Measurements from ENCODE around the gene PELI1.

Gene PELI1

DNA sequence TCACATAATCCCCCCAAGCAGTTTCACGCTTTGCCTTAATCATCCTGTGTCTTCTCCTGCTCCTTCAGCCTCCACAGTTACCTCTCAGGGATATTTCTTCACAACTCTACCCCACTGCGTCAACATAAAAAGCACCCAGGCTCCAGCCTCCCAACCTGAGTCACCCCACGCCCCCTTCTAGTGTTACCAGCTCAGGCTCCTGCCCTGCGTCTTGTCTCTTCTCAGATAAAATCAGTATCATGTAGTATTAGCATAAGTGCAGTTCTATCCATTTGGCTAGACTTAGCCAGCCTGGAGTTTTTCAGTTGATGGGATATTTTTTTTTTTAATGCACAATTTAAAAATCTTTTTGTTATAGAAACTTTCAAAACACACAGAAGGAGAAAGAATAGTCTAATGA lies 9.6 kb upstream of the PELI1 start:
- no peak for DNase-seq

DNA sequence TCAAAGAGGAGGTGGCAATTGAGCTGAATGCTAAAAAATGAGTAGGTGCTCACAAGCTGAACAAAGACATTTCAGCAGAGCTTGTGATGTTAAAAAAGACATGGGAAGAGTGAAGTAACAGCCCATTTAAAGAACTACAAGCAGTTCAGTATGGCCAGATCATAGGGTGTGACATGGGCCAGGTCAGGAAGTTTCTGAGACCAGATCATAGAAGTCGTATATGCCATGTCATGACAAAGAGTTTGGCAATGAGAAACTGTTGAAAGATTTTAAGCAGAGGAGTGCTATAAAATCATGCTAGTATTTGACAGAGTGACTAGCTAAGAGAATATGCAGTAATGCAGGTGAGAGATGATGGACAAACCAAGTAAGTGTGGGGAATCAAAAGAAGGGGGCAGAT lies 7.3 kb upstream of the PELI1 start:
- DNase-seq: no peak

DNA sequence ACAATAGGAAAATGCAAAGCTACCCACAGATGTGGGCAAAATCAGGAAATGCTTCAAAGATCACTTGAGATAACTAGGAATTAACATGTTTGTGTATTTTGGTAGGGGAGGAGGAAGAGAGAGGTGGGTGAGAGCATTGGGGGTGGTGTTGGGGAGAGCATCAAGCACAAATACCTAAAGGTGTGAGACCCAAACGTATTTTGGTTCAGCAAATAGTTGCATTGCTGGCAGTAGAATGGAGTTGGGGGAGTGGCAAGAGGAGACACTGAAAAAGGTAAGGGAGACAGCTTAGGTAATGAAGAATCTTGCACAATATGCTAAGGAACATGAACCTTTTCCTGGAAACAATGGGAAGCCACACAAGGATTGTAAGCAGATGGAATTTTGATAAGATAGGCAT lies 1.5 kb upstream of the PELI1 start:
- peak in 1 of 2 donors; percentile 52 for DNase-seq

DNA sequence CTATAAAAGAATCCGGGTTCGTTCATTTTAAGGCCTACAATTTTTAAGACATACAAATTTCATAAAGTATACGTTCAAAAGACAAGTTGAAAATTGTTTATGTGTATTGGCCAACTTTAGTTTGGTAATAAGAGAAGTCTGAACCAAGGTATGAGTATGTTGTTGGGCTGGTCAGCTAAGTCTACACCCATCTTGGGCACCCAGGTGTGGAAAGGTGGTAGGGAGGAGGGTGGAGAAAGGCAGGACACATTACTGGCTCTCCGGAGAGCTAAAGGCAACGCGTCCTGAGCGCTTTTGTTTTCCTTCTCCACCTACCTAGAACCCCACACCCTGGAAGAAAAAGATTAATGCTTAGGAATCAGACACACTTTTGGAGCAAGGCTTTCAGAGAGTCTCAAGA lies 899 bp upstream of the PELI1 start:
- no peak for DNase-seq

DNA sequence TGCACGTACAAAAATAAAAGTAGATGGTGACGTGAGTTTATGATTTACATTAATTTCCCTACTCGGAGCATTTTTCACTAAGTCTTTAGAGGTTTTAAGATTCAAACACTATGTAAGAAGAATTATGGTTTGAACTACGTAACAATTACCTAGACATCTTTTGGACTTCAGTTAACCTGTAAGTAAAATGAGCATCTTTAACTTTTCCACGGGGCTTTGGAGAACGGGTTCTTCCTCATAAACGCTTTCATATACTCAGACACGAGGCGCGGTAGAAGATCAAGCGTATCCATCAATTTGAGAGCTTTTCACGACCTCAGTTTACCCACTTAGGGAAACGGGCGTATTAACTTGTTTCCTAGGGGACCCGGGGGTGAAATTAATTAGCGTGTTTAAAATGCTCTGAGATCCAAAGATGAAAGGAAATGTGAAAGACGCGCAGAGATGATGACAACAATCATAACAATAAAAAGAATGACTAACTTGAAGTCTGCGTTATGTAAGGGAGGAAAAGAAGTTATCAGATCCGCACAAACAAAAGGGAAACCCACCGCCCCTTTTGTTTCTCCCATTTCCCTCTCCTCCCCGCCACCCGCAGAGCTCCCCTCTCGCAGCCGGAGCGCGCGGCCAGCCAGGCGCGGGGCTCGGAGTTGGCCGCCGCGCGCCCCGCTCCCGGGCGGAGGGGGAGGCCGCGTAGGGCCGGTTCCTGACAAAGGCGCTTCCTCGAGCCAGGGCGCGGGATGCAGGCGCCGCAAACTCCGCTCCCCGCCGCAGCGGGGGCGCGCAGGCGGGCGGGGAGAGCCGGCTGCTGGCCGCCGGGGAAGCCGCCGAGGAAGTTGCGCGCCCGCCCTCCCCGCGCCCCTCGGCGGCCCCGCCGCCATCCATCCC lies 807 bp downstream of the PELI1 start:
- DNase-seq: peak; percentile 18 to 56

DNA sequence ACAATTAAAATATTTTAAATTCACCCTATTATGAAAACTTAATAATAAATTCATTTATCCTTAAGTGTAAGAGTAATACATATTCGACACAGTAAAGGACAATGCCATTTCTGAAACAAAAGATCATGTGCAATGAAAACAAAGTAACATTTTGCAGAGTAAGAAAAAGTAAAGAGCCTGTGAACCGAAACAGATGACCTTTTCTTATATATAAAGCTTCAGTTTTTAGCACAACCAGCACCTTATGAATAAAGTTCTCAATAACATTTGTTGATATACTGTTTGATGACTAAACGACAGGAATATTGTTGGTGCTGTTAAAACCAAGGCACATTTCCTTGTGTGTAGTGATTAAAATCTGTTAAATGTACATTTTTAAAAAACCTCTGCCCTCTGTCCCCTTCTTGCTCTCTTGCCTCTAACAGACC lies 1.5 kb downstream of the PELI1 start:
- DNase-seq: no peak

DNA sequence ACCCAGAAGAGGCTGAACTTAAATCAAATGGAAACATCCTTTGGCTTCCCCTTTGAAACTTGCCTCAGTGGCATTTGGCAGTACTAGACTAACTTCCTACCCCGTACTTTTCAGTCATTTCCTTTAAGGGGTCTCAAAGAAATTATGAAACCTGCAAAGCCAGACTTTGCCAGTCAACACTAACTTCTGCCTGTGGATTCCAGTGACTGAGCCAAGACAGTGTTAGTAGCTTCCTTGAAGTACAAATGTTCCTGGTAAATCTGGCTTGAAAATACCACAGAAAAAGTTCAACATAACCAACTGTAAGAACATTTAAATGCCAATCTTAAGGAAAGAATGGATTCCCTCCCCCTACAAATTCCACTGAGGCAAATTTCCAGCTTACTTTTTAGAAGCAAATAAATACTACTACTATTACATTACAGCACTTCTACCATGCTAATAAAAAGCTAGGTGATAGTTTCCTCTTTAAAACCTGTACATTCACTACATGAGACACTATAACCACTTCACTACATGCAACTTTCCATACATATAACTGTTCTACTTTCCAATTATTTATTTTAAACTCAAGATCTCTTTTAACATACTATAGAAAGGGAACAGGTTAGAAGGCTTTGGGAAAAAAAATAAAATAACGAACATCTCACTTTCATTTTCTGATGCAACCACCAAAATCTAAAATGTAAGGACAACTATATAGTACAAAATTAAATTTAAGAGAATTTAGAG lies 2.4 kb downstream of the PELI1 start:
- peak in 1 of 2 donors; percentile 27 for DNase-seq

DNA sequence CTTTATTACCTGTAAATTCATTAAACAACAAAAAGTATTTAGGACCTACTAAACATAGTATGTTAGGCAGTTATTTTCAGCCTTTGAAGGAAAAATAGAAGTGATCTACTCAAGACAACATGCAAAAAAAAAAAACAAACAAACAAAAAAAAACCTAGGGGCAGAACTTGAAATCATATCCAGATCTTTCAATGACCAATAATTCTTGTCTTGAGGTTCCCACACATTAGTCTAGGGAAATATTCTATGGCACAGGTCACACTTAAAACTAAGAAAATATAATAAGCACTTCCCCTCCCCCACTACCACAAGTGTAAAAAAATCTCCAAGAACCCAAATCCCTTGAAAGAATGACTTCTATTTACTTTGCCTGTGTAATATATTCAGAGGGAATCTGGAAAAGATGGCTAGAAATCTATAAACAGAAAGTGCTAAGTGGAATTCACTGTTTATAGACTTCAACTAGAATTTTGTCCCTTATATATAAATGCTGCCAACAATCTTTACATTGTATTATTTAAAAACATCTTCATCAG lies 3.5 kb downstream of the PELI1 start:
- no peak for DNase-seq

DNA sequence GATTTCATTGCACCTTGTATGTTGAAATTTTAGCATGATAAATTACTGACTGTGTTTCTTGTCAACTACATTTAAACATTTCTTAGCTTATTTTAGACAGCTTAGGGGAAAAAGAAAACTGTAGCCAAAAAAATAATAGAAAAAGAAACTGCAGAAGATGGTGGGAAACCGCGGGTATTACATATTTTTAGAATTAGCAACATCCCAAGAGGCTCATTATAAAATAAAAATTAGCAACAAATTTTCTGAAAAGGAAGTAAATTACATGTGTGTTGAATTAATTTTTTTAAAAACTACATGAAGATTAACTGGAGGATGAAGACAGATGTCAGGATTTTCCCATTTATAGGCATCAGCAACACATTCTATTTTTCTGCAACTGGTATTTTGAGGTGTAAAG lies 4.3 kb downstream of the PELI1 start:
- DNase-seq: no peak

DNA sequence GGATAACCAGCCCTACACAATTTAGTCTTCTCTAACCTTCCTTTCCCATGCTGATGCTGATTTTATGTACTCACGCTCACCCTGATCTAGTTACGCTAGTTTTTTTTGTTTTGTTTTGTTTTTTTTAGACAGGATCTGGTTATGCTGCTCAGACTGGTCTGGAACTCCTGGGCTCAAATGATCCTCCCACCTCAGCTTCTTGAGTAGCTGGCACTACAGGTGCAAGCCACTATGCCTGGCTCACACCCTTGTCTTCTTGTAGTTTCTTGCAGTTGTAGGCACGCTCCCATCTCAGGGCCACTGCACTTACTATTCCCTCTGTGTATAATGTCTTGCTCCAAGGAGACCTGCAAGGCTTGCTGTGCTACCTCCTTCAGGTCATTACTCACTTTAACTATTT lies 6.2 kb downstream of the PELI1 start:
- DNase-seq: no peak

DNA sequence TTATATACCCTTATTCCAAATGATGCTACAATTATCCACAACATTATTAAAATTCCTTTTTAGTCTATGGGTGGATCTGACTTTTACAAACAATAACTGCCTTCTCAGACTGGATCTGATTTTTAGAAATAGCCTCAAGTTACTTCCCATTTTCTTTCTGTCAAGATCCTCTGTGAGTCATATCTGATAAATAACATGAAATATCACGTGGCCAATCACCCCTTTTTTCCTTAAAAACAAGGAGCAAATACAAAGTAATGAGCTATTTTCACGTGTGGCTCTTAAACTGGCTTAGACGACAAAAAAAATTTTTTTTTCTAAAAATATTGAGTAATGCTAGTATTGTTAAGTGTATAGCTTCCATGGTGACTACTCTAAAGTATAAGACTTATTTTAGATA lies 6.7 kb downstream of the PELI1 start:
- no peak for DNase-seq

DNA sequence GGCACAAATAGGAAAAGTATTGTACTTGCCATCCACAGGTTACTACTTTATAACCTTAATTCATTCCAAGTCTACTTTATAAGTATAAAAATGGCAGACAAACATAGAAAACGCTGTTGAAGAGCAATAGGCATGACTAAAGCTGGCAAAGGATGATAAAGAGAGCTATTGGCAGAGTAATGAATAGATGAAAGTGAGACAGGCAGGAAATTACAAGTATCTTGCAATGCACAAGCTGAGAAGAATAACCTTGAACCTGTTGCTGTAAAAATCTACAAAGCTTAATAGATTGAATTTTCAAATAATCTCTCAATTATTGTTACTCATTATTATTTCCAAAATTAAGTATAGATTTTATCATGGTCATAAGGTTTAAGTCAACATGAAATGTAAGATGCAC lies 8.8 kb downstream of the PELI1 start:
- DNase-seq: no peak

DNA sequence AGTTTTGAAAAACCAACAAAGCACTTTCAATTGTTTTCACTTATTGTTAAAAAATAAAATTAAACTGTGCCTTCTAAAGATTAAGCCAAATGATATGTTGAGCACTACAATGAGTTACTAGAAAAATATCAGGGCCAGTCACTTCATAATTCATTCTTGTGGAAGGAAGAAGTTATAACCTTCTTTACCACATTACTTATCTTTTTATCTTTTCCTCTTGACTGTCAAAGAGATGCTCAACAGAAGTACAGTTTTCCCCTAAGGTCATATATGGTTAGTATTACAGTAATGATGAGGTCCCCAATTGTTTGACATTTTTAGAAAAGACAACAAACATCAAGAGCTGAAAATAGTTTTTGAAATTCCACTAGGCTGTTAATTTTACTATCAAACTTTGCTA lies 9.4 kb downstream of the PELI1 start:
- peak in 1 of 2 donors; percentile 45 for DNase-seq

DNA sequence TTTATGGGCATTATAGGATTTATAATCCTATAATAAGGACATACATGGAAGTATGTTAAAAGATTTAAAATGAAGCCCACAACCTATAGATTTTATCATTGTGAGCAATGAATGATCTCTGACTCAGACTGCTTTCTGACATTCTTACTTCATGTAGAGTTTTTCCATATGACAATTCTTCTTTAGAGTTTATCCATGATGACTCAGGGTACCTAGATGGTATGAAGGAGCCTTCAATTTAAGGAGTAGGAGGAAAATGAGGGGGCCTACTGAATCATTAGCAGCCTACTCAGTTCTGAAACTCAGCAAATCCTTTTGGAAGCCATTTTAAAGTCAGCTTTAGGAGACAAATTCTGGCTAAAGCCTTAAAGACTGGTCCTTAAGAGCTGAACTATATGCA lies 10.4 kb downstream of the PELI1 start:
- DNase-seq: no peak

DNA sequence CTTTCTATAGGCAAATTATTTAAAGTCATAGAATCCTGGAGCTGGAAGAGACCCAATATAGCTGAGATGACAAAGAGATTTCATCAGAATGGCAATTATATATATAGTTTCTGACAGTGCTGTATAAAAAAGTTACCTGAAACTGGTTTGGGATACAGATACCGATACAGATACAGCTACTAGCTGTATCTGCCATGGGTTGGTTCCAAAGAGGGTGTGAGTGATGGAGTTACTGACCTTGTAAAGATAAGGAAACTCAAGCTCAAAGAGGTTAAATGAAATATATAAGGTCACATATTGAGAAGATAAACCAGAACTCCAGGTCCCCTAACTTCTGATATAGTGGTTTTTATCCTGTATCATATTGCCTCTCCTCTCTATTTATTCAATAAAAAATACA lies 10.9 kb downstream of the PELI1 start:
- no peak for DNase-seq

DNA sequence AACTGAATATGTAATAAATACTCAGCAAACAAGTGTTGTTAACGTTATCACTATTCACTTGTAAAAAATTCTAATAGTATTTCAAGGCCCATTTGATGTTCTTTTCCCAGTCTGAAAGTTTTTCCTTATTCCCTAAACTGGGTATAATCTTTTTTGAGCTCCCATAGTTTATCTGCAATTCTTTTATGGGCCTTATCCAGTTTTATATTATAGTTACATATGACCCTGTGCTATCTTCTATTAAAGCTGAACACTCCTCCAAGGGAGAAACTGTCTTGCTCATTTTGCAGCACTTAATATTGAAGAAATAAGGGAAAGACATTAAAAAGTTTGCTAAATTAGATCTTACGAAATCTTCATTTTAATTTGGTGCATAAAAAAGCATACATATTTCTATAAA lies 13.9 kb downstream of the PELI1 start:
- DNase-seq: no peak

DNA sequence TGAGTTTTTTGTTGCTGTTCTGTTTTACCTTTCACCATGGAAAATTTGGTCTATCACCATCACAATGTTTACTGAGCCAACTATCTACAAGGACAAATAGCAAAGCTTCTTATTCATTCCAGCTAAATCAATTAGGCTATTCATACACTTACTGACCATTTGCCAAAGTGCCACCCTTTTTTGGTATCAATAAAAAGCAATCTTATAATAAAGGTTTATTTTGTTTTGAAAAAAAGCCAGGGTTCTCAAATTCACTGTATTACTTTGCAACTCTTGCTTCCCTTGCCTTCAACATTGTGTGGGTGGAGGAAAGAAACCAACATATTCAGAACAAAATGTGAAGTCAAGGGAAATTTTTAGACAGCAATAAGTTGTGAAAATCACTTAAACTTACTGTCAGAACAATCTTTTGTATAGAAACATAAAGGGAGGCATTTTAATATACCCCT lies 15.3 kb downstream of the PELI1 start:
- no peak for DNase-seq

DNA sequence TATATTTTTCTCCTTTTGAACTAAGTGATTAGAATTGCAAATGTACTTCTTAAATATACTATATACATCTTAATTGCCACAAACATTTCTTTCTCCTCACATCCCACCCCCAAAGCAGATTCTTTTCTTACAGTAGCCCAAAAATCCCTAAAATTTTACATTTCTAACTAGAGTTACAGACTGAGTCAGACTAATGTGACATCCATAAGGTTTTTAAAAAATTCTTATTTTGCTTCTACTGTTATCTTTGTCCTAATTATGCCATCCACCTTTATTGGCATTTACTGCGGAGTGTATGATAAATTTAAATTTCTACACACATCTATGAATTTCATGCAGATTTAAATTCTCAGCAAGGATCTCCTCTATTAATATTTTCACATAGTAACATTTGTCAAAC lies 15.8 kb downstream of the PELI1 start:
- DNase-seq: no peak

DNA sequence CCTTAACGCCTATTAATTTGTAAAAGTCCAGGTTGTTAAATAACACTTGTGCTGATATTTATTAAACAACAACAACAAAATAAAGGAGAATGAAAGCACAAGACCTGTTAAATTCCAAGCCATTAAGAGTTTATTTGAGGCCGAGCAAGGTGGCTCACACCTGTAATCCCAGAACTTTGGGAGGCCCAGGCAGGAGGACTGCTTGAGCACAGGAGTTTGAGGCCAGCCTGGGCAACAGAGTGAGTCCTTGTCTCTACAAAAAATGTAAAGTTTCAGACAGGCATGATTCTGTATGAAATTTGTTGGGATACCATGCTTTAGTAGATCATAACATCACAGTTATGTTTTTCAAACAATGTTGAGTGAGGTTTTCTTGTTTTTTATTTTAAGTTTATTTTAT lies 17.1 kb downstream of the PELI1 start:
- DNase-seq: no peak

DNA sequence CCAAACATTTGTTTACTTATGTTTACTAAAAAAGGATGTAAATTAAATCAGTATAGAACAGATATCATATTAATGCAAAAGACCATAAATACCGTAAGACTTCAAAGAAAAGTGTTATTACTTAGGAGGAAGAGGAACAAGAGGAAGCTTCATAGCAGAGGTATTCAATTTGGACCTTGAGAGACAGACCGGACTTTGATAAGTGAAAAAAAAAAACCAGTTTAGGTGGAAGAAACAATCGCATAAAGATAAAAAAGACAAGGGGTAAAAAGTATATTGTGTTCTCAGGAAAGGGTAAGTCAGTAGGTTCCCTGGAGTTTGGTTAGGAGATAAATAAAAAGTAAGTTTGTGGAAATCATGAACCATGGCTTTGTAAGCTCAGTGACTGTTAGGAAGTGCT lies 17.6 kb downstream of the PELI1 start:
- no peak for DNase-seq

DNA sequence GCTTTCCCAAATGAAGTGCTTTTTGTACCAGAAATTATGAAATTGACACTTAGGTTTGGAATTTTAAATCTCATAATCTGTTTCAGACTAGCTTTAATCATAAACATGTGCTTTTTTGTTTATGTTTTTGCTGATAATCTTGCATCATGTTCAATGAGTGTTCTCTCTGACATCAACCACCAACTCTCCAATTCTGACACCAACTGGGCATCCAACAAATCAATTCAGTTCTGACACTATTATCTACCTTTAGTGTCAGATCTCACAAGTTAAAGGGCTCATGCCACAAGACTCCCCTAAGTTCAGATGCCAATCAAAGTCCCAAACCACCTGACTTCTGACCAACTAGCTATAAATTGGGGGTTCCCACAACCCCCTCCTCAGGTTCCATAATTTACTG lies 19.6 kb downstream of the PELI1 start:
- no peak for DNase-seq

DNA sequence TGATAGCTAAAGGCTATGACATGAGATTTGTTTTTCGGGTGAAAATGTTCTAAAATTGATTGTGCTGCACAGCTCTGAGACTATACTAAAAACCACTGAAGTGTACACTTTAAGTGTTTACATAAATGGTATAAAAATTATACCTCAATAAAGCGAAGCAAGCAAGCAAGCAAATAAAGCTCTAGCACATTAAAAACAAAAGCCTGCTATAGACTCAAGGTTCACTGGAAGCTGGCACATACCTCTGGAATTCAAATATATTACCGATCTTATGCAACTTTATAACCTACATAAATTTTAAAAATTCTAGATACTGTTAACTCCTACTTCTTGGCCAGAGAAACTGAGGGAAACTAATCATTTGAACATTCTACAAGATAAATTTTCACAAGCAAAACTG lies 20.1 kb downstream of the PELI1 start:
- no peak for DNase-seq

DNA sequence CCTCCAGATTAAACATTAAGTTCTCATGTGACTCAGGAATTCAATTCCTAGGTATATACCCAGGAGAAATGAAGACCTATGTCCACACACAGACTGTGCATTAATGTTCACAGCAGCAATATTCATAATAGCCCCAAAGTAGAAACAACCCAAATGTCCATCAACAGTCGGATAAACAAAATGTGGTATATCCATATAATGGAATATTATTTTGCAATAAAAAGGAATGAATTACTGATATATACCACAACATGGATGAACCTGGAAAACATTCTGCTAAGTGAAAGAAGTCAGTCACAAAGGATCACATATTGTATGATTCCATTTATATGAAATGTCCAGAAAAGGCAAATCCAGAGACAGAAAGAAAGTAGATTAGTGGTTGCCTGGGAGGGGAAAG lies 20.5 kb downstream of the PELI1 start:
- no peak for DNase-seq

DNA sequence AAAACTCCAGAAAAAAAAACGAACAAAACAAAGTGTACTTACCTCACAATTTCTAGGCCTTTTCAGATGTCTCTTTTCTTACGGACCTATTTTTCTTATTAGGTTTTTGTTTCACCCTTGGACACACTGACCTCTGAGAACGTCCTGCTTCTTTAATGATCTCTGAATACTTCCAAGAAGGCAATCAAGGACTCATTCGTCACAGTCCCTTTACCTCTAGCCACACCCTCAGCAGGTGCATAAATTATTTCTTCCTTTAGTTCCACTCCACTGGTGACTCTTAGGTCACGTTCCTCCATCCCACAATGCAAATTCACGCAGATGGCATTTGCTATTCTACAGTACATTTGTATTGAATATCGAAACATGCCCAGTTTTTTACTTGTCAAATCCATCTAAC lies 21.9 kb downstream of the PELI1 start:
- DNase-seq: no peak
